ENCODE measurements around the gene PI4K2A. TPM values are rescaled to one million over a fixed set of nuclear protein-coding genes. Genes with fewer than 3 reads are reported as not detected.
A peak's percentile ranks its signal among the peaks of the same experiment; 100 is the strongest.

The PI4K2A gene
- total and polyA plus RNA-seq, 4 experiments from 2014 or later = 8.5 to 9.9 (median 9.2) TPM

GRCh38 chr10:97724341-97724941, 84.0 kb downstream of the PI4K2A start:
- H3K4me1 ChIP-seq (ENCODE audit: insufficient read depth, low read length) = no peaks in the 10 kb centered on the region
- no peaks in the 10 kb centered on the region for H3K4me1 Mint-ChIP-seq
- peak in 1 of 5 donors; percentile 5 for DNase-seq
- H3K27ac ChIP-seq (ENCODE audit: low read depth, low read length) = no peak overlapping the region
- H3K36me3 Mint-ChIP-seq = no peaks in the 10 kb centered on the region
- no peak overlapping the region for H3K27ac Mint-ChIP-seq
- ChIA-PET POLR2A (ENCODE audit: partially characterized antibody) (interaction anchor here (1.8 kb wide), 1 partner anchor 12 kb away, joined by 4 read pairs; the partner anchor contains the start of gene ZFYVE27), CTCF (ENCODE audit: partially characterized antibody) (interaction anchor here (0.7 to 15.3 kb wide), 6 partner anchors 8 to 39 kb away, joined by 3 to 436 read pairs (median 4); partner anchors contain the start of genes MARVELD1 and ZFYVE27)
- H3K27me3 ChIP-seq (ENCODE audit: insufficient read depth, low read length) = no peaks in the 10 kb centered on the region
- H3K27me3 Mint-ChIP-seq = peaks cover 6 to 7% of the 10 kb centered on the region in 2 donors
- no peaks in the 10 kb centered on the region for H3K36me3 ChIP-seq (ENCODE audit: insufficient read depth, low read length)
- H3K4me3 Mint-ChIP-seq = no peak overlapping the region
- no peak overlapping the region for H3K4me3 ChIP-seq (ENCODE audit: low read length in 2 of 2)
- intact Hi-C loops (cut with micrococcal nuclease) = no loop called here
- no peaks in the 10 kb centered on the region for H3K9me3 ChIP-seq (ENCODE audit: control insufficient read depth in 1 of 2, low read length in 2 of 2)
- no peaks in the 10 kb centered on the region for H3K9me3 Mint-ChIP-seq

Other genes with a start within 250 kb of the PI4K2A start
- gene RRP12, start 239.3 kb upstream of the PI4K2A start, total RNA-seq = 10 to 100 TPM; 18.2 to 20.0 TPM
- 1 to 10 TPM; 6.3 to 7.7 TPM for gene RRP12, start 239.3 kb upstream of the PI4K2A start, polyA plus RNA-seq
- gene PGAM1, start 214.5 kb upstream of the PI4K2A start, total RNA-seq = 100 to 1,000 TPM in 1 of 2 experiments, 10 to 100 TPM in 1; 95.7 to 102 TPM
- gene PGAM1, start 214.5 kb upstream of the PI4K2A start, polyA plus RNA-seq = 100 to 1,000 TPM; 300 to 371 TPM
- gene EXOSC1, start 194.7 kb upstream of the PI4K2A start, total RNA-seq = 10 to 100 TPM; 60.6 to 62.7 TPM
- 10 to 100 TPM; 93.3 to 93.7 TPM for gene EXOSC1, start 194.7 kb upstream of the PI4K2A start, polyA plus RNA-seq
- gene ZDHHC16, start 194.5 kb upstream of the PI4K2A start, total RNA-seq = 10 to 100 TPM; 29.6 to 29.7 TPM
- gene ZDHHC16, start 194.5 kb upstream of the PI4K2A start, polyA plus RNA-seq = 10 to 100 TPM; 33.9 to 52.1 TPM
- gene MMS19, start 142.2 kb upstream of the PI4K2A start, total RNA-seq = 100 to 1,000 TPM; 109 to 111 TPM
- gene MMS19, start 142.2 kb upstream of the PI4K2A start, polyA plus RNA-seq = 10 to 100 TPM; 35.9 to 43.1 TPM
- gene UBTD1, start 141.7 kb upstream of the PI4K2A start, total RNA-seq = 1 to 10 TPM; 1.9 TPM
- 1 to 10 TPM; 1.3 to 1.7 TPM for gene UBTD1, start 141.7 kb upstream of the PI4K2A start, polyA plus RNA-seq
- gene ANKRD2, start 67.9 kb upstream of the PI4K2A start, total RNA-seq = not detected
- not detected for gene ANKRD2, start 67.9 kb upstream of the PI4K2A start, polyA plus RNA-seq
- not detected for gene HOGA1, start 56.3 kb upstream of the PI4K2A start, total RNA-seq
- gene HOGA1, start 56.3 kb upstream of the PI4K2A start, polyA plus RNA-seq = not detected
- not detected for gene C10orf62, start 51.0 kb upstream of the PI4K2A start, total RNA-seq
- not detected for gene C10orf62, start 51.0 kb upstream of the PI4K2A start, polyA plus RNA-seq
- 1 to 10 TPM; 2.1 to 3.0 TPM for gene MORN4, start 7.2 kb upstream of the PI4K2A start, total RNA-seq
- 1 to 10 TPM in 1 of 2 donors, under 1 TPM in 1; 0.94 to 1.1 TPM for gene MORN4, start 7.2 kb upstream of the PI4K2A start, polyA plus RNA-seq
- gene AVPI1, start 46.6 kb downstream of the PI4K2A start, total RNA-seq = 1 to 10 TPM; 1.9 to 2.2 TPM
- 1 to 10 TPM; 1.8 to 5.6 TPM for gene AVPI1, start 46.6 kb downstream of the PI4K2A start, polyA plus RNA-seq
- 1 to 10 TPM; 1.3 to 2.1 TPM for gene MARVELD1, start 73.1 kb downstream of the PI4K2A start, total RNA-seq
- gene MARVELD1, start 73.1 kb downstream of the PI4K2A start, polyA plus RNA-seq = under 1 TPM; 0.22 to 0.88 TPM
- 10 to 100 TPM; 59.5 to 64.5 TPM for gene ZFYVE27, start 96.5 kb downstream of the PI4K2A start, total RNA-seq
- gene ZFYVE27, start 96.5 kb downstream of the PI4K2A start, polyA plus RNA-seq = 10 to 100 TPM; 26.8 to 28.8 TPM
- not detected for gene SFRP5, start 131.3 kb downstream of the PI4K2A start, total RNA-seq
- not detected for gene SFRP5, start 131.3 kb downstream of the PI4K2A start, polyA plus RNA-seq
- 1 to 10 TPM; 7.6 to 7.9 TPM for gene GOLGA7B, start 209.2 kb downstream of the PI4K2A start, total RNA-seq
- 1 to 10 TPM in 1 of 2 donors, under 1 TPM in 1; 0.46 to 1.7 TPM for gene GOLGA7B, start 209.2 kb downstream of the PI4K2A start, polyA plus RNA-seq